Measurements from ENCODE around the gene C16orf92. TPM values are rescaled to one million over a fixed set of nuclear protein-coding genes. Genes with fewer than 3 reads are reported as not detected.

The C16orf92 gene, protein sequence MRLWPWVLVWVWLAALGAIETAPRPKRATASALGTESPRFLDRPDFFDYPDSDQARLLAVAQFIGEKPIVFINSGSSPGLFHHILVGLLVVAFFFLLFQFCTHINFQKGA
- total RNA-seq, result not detected in 2 replicates

DNA sequence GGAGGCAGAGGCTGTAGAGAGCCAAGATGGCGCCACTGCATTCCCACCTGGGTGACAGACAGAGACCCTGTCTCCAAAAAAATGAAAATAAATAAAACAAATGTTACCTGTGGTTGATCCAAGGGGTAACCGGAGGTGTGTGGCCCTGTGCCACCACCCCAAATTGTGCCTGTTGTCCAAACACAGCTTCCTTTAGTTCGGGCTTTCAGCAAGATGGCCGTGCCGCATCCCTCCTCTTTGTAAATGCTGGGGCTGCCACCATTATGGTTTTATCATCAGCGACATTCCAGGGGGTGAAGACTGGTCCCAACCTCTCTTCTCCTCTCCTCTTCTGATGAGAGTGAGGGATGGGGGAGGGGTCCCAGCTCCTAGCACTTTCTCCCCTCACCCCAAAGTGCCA, at the start of gene C16orf92:
Gene C16orf92 (plus strand): TSS at position 312 of the 400 bp plus-strand sequence. CDS start 143 bp downstream, outside the sequence.
- Histone ChIP-seq H3K27ac (ENCODE audit: low read depth, low read length) (no peak within 1 kb of the TSS), H3K27me3 (ENCODE audit: insufficient read depth, low read length) (peaks cover 10% of the 10 kb centered on the region), H4K20me1 (ENCODE audit: insufficient read depth, low read length) (no peaks in the 10 kb centered on the region), H3K4me3 (ENCODE audit: insufficient read depth, low read length) (no peak within 1 kb of the TSS), H3K36me3 (ENCODE audit: insufficient read depth, low read length) (no peaks in the 10 kb centered on the region), H3K79me2 (ENCODE audit: insufficient read depth, low read length) (no peaks in the 10 kb centered on the region), H2AFZ (ENCODE audit: low read length) (no peak within 1 kb of the TSS), H3K9me3 (ENCODE audit: low read depth, low read length) (no peaks in the 10 kb centered on the region), H3K4me1 (ENCODE audit: insufficient read depth, low read length) (no peaks in the 10 kb centered on the region), H3K4me2 (ENCODE audit: insufficient read depth, low read length) (no peak within 1 kb of the TSS)
- TF ChIP-seq, protein P1, sequence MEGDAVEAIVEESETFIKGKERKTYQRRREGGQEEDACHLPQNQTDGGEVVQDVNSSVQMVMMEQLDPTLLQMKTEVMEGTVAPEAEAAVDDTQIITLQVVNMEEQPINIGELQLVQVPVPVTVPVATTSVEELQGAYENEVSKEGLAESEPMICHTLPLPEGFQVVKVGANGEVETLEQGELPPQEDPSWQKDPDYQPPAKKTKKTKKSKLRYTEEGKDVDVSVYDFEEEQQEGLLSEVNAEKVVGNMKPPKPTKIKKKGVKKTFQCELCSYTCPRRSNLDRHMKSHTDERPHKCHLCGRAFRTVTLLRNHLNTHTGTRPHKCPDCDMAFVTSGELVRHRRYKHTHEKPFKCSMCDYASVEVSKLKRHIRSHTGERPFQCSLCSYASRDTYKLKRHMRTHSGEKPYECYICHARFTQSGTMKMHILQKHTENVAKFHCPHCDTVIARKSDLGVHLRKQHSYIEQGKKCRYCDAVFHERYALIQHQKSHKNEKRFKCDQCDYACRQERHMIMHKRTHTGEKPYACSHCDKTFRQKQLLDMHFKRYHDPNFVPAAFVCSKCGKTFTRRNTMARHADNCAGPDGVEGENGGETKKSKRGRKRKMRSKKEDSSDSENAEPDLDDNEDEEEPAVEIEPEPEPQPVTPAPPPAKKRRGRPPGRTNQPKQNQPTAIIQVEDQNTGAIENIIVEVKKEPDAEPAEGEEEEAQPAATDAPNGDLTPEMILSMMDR (IDR thresholded peaks at IDR 0.05; ENCODE audit: extremely low read depth, low read depth, low read length), result no peak
- peak; percentile 18 for DNase-seq (ENCODE audit: insufficient read length, low spot score, missing footprints)

DNA sequence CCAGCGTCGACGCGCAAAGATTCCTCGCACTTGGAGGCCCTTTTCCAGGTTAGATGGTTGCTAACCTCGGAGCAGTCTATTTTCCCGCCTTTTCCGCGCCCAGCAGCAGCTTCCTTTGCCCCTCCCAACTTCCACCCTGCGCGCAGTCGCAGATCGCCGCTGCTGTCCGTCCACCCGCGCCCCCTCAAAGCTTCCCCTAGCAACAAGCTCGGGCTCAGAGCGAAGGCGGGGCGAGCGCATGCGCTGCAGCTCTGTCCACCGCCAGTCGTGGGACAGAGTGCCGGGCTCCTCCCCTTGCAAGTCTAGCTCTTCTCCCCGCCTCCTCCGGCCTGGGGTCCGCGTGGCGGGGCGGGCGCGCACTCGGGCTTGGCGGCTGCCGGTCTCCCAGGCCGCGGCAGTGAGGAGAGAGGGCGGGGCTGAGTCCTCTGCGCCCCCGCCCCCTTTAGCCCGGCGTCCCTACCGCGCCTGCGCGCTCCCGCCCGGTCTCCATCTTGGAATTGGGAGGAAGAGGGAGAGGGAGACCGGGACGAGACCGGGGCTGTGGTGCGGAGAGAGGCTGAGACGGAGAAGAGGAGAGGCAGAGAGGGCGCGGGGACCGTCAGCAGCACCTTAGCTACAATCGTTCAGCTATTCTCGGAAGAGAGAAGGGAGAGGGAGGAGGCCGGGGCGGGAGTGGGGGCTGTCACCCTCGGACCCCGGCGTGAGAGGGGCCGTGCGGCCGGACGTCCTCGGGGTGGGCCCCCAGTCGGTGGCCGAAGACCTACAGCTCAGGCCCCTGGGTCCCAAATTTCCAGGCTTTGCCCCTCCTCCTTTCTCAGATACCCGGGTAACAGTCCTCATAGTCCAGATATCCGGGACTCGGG, 49.4 kb upstream of the C16orf92 start, which contains the start of gene TAOK2:
Gene TAOK2 (plus strand): TSS at position 485 of the 863 bp plus-strand sequence. CDS start 3,905 bp downstream, outside the sequence.
- Histone ChIP-seq H2AFZ (ENCODE audit: low read length) (peak within 1 kb of the TSS; percentile 69), H3K9me3 (ENCODE audit: low read depth, low read length) (no peaks in the 10 kb centered on the region), H3K4me1 (ENCODE audit: insufficient read depth, low read length) (peaks cover 28% of the 10 kb centered on the region), H3K79me2 (ENCODE audit: insufficient read depth, low read length) (peaks cover 49% of the 10 kb centered on the region), H3K4me3 (ENCODE audit: insufficient read depth, low read length) (peak within 1 kb of the TSS; percentile 93), H3K27ac (ENCODE audit: low read depth, low read length) (peak within 1 kb of the TSS; percentile 75), H4K20me1 (ENCODE audit: insufficient read depth, low read length) (peaks cover 43% of the 10 kb centered on the region), H3K36me3 (ENCODE audit: insufficient read depth, low read length) (peaks cover 34% of the 10 kb centered on the region), H3K4me2 (ENCODE audit: insufficient read depth, low read length) (peak within 1 kb of the TSS; percentile 91), H3K27me3 (ENCODE audit: insufficient read depth, low read length) (no peaks in the 10 kb centered on the region)
- peak; percentile 100 for DNase-seq (ENCODE audit: insufficient read length, low spot score, missing footprints)
- TF ChIP-seq, protein P1 (IDR thresholded peaks at IDR 0.05; ENCODE audit: extremely low read depth, low read depth, low read length), result no peak

DNA sequence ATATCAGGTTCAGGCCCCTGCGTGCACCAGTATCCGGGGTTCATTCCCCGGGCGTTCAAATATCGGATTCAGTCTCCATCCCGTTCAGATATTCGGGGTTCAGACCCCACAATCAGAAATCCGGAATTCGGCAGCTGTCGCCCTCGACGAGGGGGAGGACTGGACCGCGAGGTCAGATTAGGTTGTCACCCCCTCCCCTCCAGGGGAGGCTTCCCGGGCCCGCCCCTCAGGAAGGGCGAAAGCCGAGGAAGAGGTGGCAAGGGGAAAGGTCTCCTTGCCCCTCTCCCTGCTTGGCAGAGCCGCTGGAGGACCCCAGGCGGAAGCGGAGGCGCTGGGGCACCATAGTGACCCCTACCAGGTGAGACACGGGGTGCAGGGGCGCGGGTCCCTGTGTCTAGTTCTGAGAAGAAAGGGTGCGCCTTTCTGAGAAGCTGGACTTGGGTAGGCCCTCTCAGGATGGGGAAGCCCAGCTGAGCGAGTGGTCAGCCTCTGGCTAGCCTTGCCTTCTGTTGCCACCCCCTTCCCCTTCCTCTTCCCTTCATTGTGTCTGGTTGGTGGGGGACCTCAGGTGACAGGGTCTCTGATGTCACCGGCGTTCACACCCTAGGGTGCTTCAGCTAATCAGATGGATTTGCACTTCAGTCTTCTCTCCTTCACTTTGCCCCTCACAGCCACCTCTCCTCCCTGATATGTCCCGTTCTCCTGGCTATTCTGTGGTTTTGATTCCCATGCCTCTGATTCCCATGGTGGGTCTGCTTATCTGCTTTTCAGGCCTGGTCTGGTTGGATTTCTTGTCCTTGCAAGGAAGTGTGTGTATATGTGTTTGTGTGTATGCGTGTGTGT, 48.5 kb upstream of the C16orf92 start:
- Histone ChIP-seq H3K4me1 (ENCODE audit: insufficient read depth, low read length) (peaks cover 28% of the 10 kb centered on the region), H4K20me1 (ENCODE audit: insufficient read depth, low read length) (peaks cover 49% of the 10 kb centered on the region), H3K27ac (ENCODE audit: low read depth, low read length) (peak overlapping the region; percentile 75), H3K27me3 (ENCODE audit: insufficient read depth, low read length) (no peaks in the 10 kb centered on the region), H3K4me2 (ENCODE audit: insufficient read depth, low read length) (peak overlapping the region; percentile 91), H3K9me3 (ENCODE audit: low read depth, low read length) (no peaks in the 10 kb centered on the region), H3K36me3 (ENCODE audit: insufficient read depth, low read length) (peaks cover 37% of the 10 kb centered on the region), H3K4me3 (ENCODE audit: insufficient read depth, low read length) (peak overlapping the region; percentile 93), H3K79me2 (ENCODE audit: insufficient read depth, low read length) (peaks cover 56% of the 10 kb centered on the region), H2AFZ (ENCODE audit: low read length) (peak overlapping the region; percentile 69)
- TF ChIP-seq, protein P1 (IDR thresholded peaks at IDR 0.05; ENCODE audit: extremely low read depth, low read depth, low read length), result no peak
- peak; percentile 84 for DNase-seq (ENCODE audit: insufficient read length, low spot score, missing footprints)

Measured in osteoblast (primary cell).